ENCODE measurements around the gene PDCL2. TPM values are rescaled to one million over a fixed set of nuclear protein-coding genes. Genes with fewer than 3 reads are reported as not detected.
"Not testable (repeated sequence)": the region's sequence is repeated elsewhere in the genome, so short reads cannot be mapped to it uniquely, and the experiment has no call there.

Gene PDCL2
- total and polyA plus RNA-seq, 12 donors: not detected

DNA sequence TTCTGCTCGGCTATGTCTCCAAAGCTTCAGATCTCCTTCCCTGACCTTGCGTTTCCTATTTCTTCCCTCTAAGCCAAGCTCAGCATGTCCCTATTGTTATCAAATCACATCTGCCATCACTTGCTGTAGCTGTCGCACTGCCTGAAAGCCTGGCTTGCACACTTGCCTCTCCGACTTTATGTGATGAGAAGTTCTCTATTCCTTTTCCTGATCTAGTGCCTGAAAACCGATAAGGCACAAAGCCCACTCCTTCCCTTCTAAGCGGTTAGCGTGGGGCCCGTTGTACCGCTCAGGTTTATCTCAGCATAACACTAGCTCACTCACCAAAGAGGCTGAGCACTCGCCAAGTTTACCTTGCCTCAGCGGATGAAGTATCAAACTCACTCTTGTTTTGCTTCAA is 43.2 kb upstream of the PDCL2 start:
- H3K36me3 ChIP-seq: no peaks in the 10 kb centered on the region
- intact Hi-C loops (cut with DNase I): no loop called here
- H3K4me1 ChIP-seq: peaks cover 0 to 21% (median 11%) of the 10 kb centered on the region in 9 donors
- no peak overlapping the region for H3K27ac ChIP-seq
- H3K27me3 ChIP-seq: peaks cover 9 to 92% (median 85%) of the 10 kb centered on the region in 7 donors
- TF ChIP-seq, protein P1, sequence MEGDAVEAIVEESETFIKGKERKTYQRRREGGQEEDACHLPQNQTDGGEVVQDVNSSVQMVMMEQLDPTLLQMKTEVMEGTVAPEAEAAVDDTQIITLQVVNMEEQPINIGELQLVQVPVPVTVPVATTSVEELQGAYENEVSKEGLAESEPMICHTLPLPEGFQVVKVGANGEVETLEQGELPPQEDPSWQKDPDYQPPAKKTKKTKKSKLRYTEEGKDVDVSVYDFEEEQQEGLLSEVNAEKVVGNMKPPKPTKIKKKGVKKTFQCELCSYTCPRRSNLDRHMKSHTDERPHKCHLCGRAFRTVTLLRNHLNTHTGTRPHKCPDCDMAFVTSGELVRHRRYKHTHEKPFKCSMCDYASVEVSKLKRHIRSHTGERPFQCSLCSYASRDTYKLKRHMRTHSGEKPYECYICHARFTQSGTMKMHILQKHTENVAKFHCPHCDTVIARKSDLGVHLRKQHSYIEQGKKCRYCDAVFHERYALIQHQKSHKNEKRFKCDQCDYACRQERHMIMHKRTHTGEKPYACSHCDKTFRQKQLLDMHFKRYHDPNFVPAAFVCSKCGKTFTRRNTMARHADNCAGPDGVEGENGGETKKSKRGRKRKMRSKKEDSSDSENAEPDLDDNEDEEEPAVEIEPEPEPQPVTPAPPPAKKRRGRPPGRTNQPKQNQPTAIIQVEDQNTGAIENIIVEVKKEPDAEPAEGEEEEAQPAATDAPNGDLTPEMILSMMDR (IDR thresholded peaks at IDR 0.05): no peak
- ATAC-seq (no peak), DNase-seq (no peak)
- H3K9me3 ChIP-seq: no peaks in the 10 kb centered on the region
- peak overlapping the region in 3 of 10 donors; percentile 15 to 44 (median 43) for H3K4me3 ChIP-seq
- 2 to 3% methylated on average over 11 of the region's 11 CpGs for WGBS, 2 donors

DNA sequence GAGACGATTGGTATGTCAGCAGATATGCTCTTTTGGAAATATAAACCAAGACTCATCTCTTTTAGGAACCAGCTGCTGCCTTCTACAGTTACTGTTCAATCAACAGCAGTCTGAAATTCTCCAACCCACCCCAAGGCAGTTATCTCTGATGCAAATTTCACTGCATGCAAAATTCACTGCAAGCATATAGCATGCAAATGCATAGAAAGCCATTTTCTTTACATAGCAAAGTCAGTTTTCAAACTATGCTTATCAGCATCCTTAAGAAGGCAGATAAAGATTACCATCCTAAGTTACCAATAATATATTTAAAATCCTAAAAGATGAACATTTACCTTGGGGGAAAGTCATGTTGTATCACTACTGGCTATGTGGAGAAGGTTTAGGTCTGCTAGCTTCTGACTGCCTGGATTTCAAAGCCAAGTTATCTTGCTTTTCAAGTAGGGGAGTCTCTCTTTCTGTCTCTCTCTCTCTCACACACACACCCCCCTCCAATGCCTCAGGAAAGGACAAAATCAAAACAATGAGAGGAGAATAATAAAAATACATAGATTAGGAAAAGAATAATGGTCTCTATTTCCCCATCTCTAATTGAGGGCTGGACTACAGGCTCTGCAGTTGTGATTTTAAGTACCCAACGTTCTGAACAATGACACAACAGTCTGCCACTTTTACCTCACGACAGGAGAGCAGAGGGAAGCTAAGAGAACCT is 42.5 kb upstream of the PDCL2 start:
- DNase-seq (no peak), ATAC-seq (no peak)
- H3K27ac ChIP-seq: no peak overlapping the region
- 30 to 32% methylated on average over 3 of the region's 3 CpGs for WGBS, 2 donors
- peaks cover 0 to 21% (median 11%) of the 10 kb centered on the region in 9 donors for H3K4me1 ChIP-seq
- no peaks in the 10 kb centered on the region for H3K9me3 ChIP-seq
- TF ChIP-seq, protein P1 (IDR thresholded peaks at IDR 0.05): no peak
- H3K27me3 ChIP-seq: peaks cover 9 to 91% (median 88%) of the 10 kb centered on the region in 7 donors
- intact Hi-C loops (cut with DNase I): no loop called here
- H3K36me3 ChIP-seq: no peaks in the 10 kb centered on the region
- H3K4me3 ChIP-seq: no peak overlapping the region

DNA sequence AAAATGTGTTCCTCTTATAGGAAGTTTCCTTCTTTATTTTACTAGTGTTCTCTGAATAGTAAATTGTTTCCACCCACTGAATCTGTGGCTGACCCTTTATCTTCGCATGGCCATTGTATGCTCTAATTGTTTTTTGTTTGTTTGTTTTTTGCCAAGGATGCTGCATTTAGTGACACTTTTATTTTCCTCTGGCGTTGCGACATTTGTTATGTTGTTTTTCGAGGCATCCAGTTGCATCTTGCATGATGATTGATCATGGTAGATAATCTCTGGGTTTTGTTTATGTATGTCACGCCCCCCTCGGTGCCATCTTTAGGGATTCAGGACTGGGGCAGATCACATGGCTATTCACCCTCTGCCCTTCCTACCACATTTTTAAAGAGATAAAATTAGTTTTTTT is 41.9 kb upstream of the PDCL2 start:
- Histone ChIP-seq H3K4me1 (peaks cover 0 to 21% (median 11%) of the 10 kb centered on the region in 9 donors), H3K4me3 (no peak overlapping the region), H3K27me3 (peaks cover 9 to 98% (median 85%) of the 10 kb centered on the region in 7 donors), H3K27ac (no peak overlapping the region), H3K36me3 (no peaks in the 10 kb centered on the region), H3K9me3 (no peaks in the 10 kb centered on the region)
- intact Hi-C loops (cut with DNase I): no loop called here
- TF ChIP-seq, protein P1 (IDR thresholded peaks at IDR 0.05): no peak
- 59 to 69% methylated on average over 6 of the region's 6 CpGs for WGBS, 2 donors
- ATAC-seq: no peak
- no peak for DNase-seq

DNA sequence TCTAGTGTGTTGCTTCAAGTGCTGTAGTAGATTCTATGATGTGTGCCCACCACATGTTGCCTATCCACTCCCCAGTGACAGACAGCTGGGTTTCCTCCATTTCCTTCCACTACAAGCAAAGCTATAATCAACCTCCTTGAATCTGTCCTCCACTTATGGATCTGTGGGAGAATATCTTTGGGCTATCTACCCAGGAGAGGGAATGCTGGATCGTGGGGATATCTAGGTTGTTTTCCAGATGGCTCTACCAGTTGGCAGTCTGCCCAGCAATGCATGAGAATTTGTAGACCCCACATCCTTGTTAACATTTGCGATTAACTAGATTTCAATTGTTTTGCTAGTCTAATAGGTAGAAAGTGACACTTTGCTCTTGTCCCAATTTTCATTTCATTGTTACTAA is 33.8 kb upstream of the PDCL2 start:
- intact Hi-C loops (cut with DNase I): no loop called here
- TF ChIP-seq, protein P1 (IDR thresholded peaks at IDR 0.05): no peak
- Histone ChIP-seq H3K4me1 (no peaks in the 10 kb centered on the region), H3K4me3 (no peak overlapping the region), H3K27me3 (peaks cover 0 to 21% (median 9%) of the 10 kb centered on the region in 7 donors), H3K9me3 (no peaks in the 10 kb centered on the region), H3K27ac (no peak overlapping the region), H3K36me3 (no peaks in the 10 kb centered on the region)
- ATAC-seq: no peak
- no peak for DNase-seq
- WGBS, 2 donors: 39 to 42% methylated on average over 2 of the region's 2 CpGs

DNA sequence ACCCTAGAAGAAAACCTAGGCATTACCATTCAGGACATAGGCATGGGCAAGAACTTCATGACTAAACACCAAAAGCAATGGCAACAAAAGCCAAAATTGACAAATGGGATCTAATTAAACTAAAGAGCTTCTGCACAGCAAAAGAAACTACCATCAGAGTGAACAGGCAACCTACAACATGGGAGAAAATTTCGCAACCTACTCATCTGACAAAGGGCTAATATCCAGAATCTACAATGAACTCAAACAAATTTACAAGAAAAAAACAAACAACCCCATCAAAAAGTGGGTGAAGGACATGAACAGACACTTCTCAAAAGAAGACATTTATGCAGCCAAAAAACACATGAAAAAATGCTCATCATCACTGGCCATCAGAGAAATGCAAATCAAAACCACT is 32.0 kb upstream of the PDCL2 start:
- H3K27ac ChIP-seq; H3K9me3 ChIP-seq; H3K36me3 ChIP-seq; DNase-seq; H3K4me1 ChIP-seq; intact Hi-C loops (cut with DNase I); H3K27me3 ChIP-seq; H3K4me3 ChIP-seq; ATAC-seq: not testable (repeated sequence)
- WGBS, 2 donors: 59 to 83% methylated on average over 1 of the region's 1 CpG
